PC-9 (cell line): ENCODE measurements around the gene LIX1. TPM values are rescaled to one million over a fixed set of nuclear protein-coding genes. Genes with fewer than 3 reads are reported as not detected.

ENCODE experiments used
- BruUV-seq: library from RNA; stranded (reverse); fragments of 400-500 nt; replicated peaks from 2 replicates; lab custom pipeline; 2021; lab: Mats Ljungman, UMichigan
- CTCF ChIA-PET: fragments of 300-600 bp; sonication (Branson Sonifier 250); formaldehyde crosslinking; loops from one replicate; lab custom pipeline; 2022; ENCODE audit warnings: antibody characterized with exemption; lab: Charles Lee
- POLR2A ChIA-PET: fragments of 300-600 bp; sonication (Branson Sonifier 250); formaldehyde crosslinking; loops from one replicate; lab custom pipeline; 2022; ENCODE audit warnings: antibody characterized with exemption; ENCODE audit not compliant: unreplicated experiment; lab: Charles Lee
- DNase-seq, 2 experiments: peaks; one replicate each; pipeline versions ENCODE4 v3.0.0 to v3.0.0-alpha.2; 2015 to 2022; ENCODE audit warnings: mixed read lengths in 1 of 2
- H2AFZ ChIP-seq: fragments of 200-600 bp; sonication (generic); 2 replicates; pipeline ENCODE4 v1.8.1; 2017; ENCODE audit warnings: antibody characterized with exemption
- H3F3A ChIP-seq: fragments of 200-600 bp; sonication (generic); 2 replicates; pipeline ENCODE4 v1.8.1; 2017; ENCODE audit warnings: antibody characterized with exemption, mild to moderate bottlenecking, low read depth; ENCODE audit not compliant: insufficient read depth
- H3K27ac ChIP-seq: fragments of 200-600 bp; sonication (generic); 2 replicates; pipeline ENCODE4 v1.6.1; 2016; ENCODE audit warnings: mixed run types
- H3K27me3 ChIP-seq: fragments of 200-600 bp; sonication (generic); 2 replicates; pipeline ENCODE4 v1.6.1; 2016; ENCODE audit warnings: low read depth, mixed run types; ENCODE audit not compliant: insufficient read depth
- H3K36me3 ChIP-seq: fragments of 200-600 bp; sonication (generic); 2 replicates; pipeline ENCODE4 v1.6.1; 2016; ENCODE audit warnings: low read depth, mixed run types
- H3K4me1 ChIP-seq: fragments of 200-600 bp; sonication (generic); replicated peaks from 2 replicates; pipeline ENCODE4 v1.6.1; 2016; ENCODE audit warnings: mixed run types; ENCODE audit not compliant: insufficient read depth
- H3K4me2 ChIP-seq: fragments of 200-600 bp; sonication (generic); 2 replicates; pipeline ENCODE4 v1.6.1; 2017; ENCODE audit warnings: mixed run types
- H3K4me3 ChIP-seq: fragments of 200-600 bp; sonication (generic); 2 replicates; pipeline ENCODE4 v1.6.1; 2016; ENCODE audit warnings: mixed run types
- H3K79me2 ChIP-seq: fragments of 200-600 bp; sonication (generic); 2 replicates; pipeline ENCODE4 v1.6.1; 2017; ENCODE audit warnings: low read depth, mixed run types
- H3K9me2 ChIP-seq: fragments of 200-600 bp; sonication (generic); 2 replicates; pipeline ENCODE4 v1.8.1; 2017; ENCODE audit warnings: mild to moderate bottlenecking; ENCODE audit not compliant: insufficient read depth
- H3K9me3 ChIP-seq: fragments of 200-600 bp; sonication (generic); 2 replicates; pipeline ENCODE4 v1.8.1; 2016; ENCODE audit warnings: low read depth; ENCODE audit not compliant: insufficient read depth
- H4K20me1 ChIP-seq: fragments of 200-600 bp; sonication (generic); 2 replicates; pipeline ENCODE4 v1.8.1; 2017; ENCODE audit not compliant: insufficient read depth
- EZH2 ChIP-seq: fragments of 200-600 bp; sonication (generic); IDR thresholded peaks from 2 replicates; pipeline ENCODE4 v1.8.0; 2017; ENCODE audit warnings: antibody characterized with exemption, low read depth
- intact Hi-C: fragments of 100-400 bp; cut with micrococcal nuclease; formaldehyde crosslinking; loops from one replicate; pipeline ENCODE4 v1.10.0; 2022; ENCODE audit not compliant: unreplicated experiment
- total RNA-seq: library from RNA; stranded (reverse); gene quantifications from 2 replicates; pipeline ENCODE4 v1.2.3, GENCODE V29; 2021
- TF ChIP-seq, protein P1 (sequence below): fragments of 200-600 bp; sonication (generic); conservative IDR thresholded peaks from 2 replicates; pipeline ENCODE4 v1.6.1; 2017; ENCODE audit warnings: mixed run types, antibody characterized with exemption, mild to moderate bottlenecking, moderate library complexity

The LIX1 gene
- total RNA-seq, 1 experiment from 2014 or later, result not detected

- Histone ChIP-seq H3K4me2 (no peak overlapping the region), H4K20me1 (no peaks in the 10 kb centered on the region), H2AFZ (no peak overlapping the region), H3K4me3 (no peak overlapping the region), H3K36me3 (no peaks in the 10 kb centered on the region), H3K79me2 (no peaks in the 10 kb centered on the region), H3K9me3 (no peaks in the 10 kb centered on the region), H3K27me3 (no peaks in the 10 kb centered on the region), H3F3A (no peaks in the 10 kb centered on the region), H3K27ac (no peak overlapping the region), H3K4me1 (no peaks in the 10 kb centered on the region), H3K9me2 (no peaks in the 10 kb centered on the region; the same call in 1 of the 2 replicates)
- BruUV-seq, result no TSS peak
- CTCF ChIA-PET, result no interaction called here
- DNase-seq, result no peak
- TF ChIP-seq, protein P1, sequence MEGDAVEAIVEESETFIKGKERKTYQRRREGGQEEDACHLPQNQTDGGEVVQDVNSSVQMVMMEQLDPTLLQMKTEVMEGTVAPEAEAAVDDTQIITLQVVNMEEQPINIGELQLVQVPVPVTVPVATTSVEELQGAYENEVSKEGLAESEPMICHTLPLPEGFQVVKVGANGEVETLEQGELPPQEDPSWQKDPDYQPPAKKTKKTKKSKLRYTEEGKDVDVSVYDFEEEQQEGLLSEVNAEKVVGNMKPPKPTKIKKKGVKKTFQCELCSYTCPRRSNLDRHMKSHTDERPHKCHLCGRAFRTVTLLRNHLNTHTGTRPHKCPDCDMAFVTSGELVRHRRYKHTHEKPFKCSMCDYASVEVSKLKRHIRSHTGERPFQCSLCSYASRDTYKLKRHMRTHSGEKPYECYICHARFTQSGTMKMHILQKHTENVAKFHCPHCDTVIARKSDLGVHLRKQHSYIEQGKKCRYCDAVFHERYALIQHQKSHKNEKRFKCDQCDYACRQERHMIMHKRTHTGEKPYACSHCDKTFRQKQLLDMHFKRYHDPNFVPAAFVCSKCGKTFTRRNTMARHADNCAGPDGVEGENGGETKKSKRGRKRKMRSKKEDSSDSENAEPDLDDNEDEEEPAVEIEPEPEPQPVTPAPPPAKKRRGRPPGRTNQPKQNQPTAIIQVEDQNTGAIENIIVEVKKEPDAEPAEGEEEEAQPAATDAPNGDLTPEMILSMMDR, result no peak
- TF ChIP-seq EZH2, result no peak
- POLR2A ChIA-PET, result no interaction called here
- intact Hi-C loops, result no loop called here
Measured at GRCh38 chr5:97133101-97133500, 9.3 kb downstream of the LIX1 start.

GRCh38 chr5:97131921-97132320 is 10.5 kb downstream of the LIX1 start:
- CTCF ChIA-PET, result no interaction called here

DNA sequence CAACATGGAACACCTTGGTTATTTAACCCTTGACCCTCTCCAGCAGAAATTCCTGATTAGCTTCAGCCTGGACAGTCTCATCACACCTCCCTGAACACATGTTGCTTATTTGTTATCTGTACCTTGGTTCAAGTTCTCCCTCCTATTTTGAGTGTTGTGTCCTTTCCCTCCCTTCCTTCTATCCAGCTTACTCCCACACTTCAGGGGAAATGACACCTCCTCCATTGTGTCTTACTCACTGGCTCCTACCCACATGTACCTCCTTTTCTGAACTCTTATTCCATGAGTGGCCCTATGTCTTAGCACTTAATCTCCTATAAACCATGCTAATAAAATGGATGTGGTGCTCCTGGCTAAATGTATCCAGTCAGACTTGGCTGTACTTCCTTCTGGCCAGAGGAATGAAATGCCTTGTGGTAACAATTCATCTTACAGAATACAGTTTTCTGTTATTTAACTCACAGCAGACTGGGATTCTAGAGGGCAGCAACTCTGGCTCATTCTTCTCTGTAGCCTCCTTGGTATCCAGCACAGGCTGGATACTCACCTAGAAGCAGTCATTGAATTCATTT is 11.2 kb downstream of the LIX1 start:
- TF ChIP-seq EZH2, result no peak
- TF ChIP-seq, protein P1, result no peak
- Histone ChIP-seq H3F3A (no peaks in the 10 kb centered on the region), H3K9me2 (no peaks in the 10 kb centered on the region; the same call in 1 of the 2 replicates), H3K36me3 (no peaks in the 10 kb centered on the region), H2AFZ (no peak overlapping the region), H3K9me3 (0 out of 2 replicates have a peak, but pooled peaks cover 2% of the 10 kb centered on the region), H3K79me2 (no peaks in the 10 kb centered on the region), H3K27me3 (no peaks in the 10 kb centered on the region), H3K4me1 (no peaks in the 10 kb centered on the region), H3K4me2 (no peak overlapping the region), H3K27ac (no peak overlapping the region), H3K4me3 (no peak overlapping the region), H4K20me1 (no peaks in the 10 kb centered on the region)
- intact Hi-C loops, result no loop called here
- POLR2A ChIA-PET, result no interaction called here
- CTCF ChIA-PET, result no interaction called here
- DNase-seq, result no peak
- BruUV-seq, result no TSS peak

More at GRCh38 chr5:97131921-97132320, 10.5 kb downstream of the LIX1 start:
- no peaks in the 10 kb centered on the region for H3K36me3 ChIP-seq
- no peaks in the 10 kb centered on the region for H3K79me2 ChIP-seq
- no peaks in the 10 kb centered on the region for H4K20me1 ChIP-seq
- H3K4me3 ChIP-seq, result no peak overlapping the region
- BruUV-seq, result no TSS peak
- DNase-seq, result no peak
- POLR2A ChIA-PET, result no interaction called here
- H2AFZ ChIP-seq, result no peak overlapping the region
- no peak overlapping the region for H3K4me2 ChIP-seq
- no peaks in the 10 kb centered on the region; the same call in 1 of the 2 replicates for H3K9me2 ChIP-seq
- no peaks in the 10 kb centered on the region for H3K27me3 ChIP-seq
- no peak for TF ChIP-seq EZH2
- TF ChIP-seq, protein P1, result no peak
- H3K9me3 ChIP-seq, result 0 out of 2 replicates have a peak, but pooled peaks cover 2% of the 10 kb centered on the region
- intact Hi-C loops, result no loop called here
- no peak overlapping the region for H3K27ac ChIP-seq
- no peaks in the 10 kb centered on the region for H3K4me1 ChIP-seq
- no peaks in the 10 kb centered on the region for H3F3A ChIP-seq
